Measurements from ENCODE around the gene INS.

INS gene

GRCh38 chr11:2164081-2164480 is 3.1 kb upstream of the INS start:
- no peak for TF ChIP-seq EZH2 (IDR thresholded peaks at IDR 0.05; ENCODE audit: borderline replicate concordance, low read depth, low read length, severe bottlenecking)
- TF ChIP-seq CTCF (IDR thresholded peaks at IDR 0.05; ENCODE audit: borderline replicate concordance, extremely low read depth, low read length, poor library complexity, severe bottlenecking): no peak
- H3K4me1 ChIP-seq (ENCODE audit: insufficient read depth, low read length): no peaks in the 10 kb centered on the region
- no peaks in the 10 kb centered on the region for H3K36me3 ChIP-seq (ENCODE audit: insufficient read depth, low read length)
- no peaks in the 10 kb centered on the region for H3K27me3 ChIP-seq (ENCODE audit: insufficient read depth, low read length, poor library complexity)
- H3K79me2 ChIP-seq (ENCODE audit: insufficient read depth, low read length): no peaks in the 10 kb centered on the region
- no peak overlapping the region for H2AFZ ChIP-seq (ENCODE audit: low read depth, low read length)
- H3K27ac ChIP-seq (ENCODE audit: low read length): no peak overlapping the region
- H3K4me3 ChIP-seq (ENCODE audit: low read depth in 1 of 2, low read length in 2 of 2): no peak overlapping the region
- H3K9ac ChIP-seq (ENCODE audit: low read depth, low read length): no peak overlapping the region
- peaks cover 11% of the 10 kb centered on the region; the same call in 1 of the 2 replicates for H4K20me1 ChIP-seq (ENCODE audit: insufficient read depth, low read length)
- H3K9me3 ChIP-seq (ENCODE audit: insufficient read depth, low read length, severe bottlenecking): no peaks in the 10 kb centered on the region
- DNase-seq (no peak), ATAC-seq (ENCODE audit: insufficient read depth, low read depth) (no peak)
- H3K4me2 ChIP-seq (ENCODE audit: insufficient read depth, low read length): no peak overlapping the region

GRCh38 chr11:2163428-2163978 is 2.5 kb upstream of the INS start:
- H3K27me3 ChIP-seq (ENCODE audit: insufficient read depth, low read length, poor library complexity): no peaks in the 10 kb centered on the region
- no peak overlapping the region for H3K9ac ChIP-seq (ENCODE audit: low read depth, low read length)
- H3K4me2 ChIP-seq (ENCODE audit: insufficient read depth, low read length): no peak overlapping the region

GRCh38 chr11:2159536-2160413 is 1.2 kb downstream of the INS start:
- H3K27ac ChIP-seq (ENCODE audit: low read length): no peak overlapping the region

More at GRCh38 chr11:2163428-2163978, 2.5 kb upstream of the INS start:
- peaks cover 11% of the 10 kb centered on the region; the same call in 1 of the 2 replicates for H4K20me1 ChIP-seq (ENCODE audit: insufficient read depth, low read length)
- no peak for DNase-seq
- no peaks in the 10 kb centered on the region for H3K79me2 ChIP-seq (ENCODE audit: insufficient read depth, low read length)
- no peak overlapping the region for H2AFZ ChIP-seq (ENCODE audit: low read depth, low read length)
- no peaks in the 10 kb centered on the region for H3K36me3 ChIP-seq (ENCODE audit: insufficient read depth, low read length)
- H3K4me1 ChIP-seq (ENCODE audit: insufficient read depth, low read length): no peaks in the 10 kb centered on the region
- no peak for ATAC-seq (ENCODE audit: insufficient read depth, low read depth)
- H3K27ac ChIP-seq (ENCODE audit: low read length): no peak overlapping the region
- H3K4me3 ChIP-seq (ENCODE audit: low read depth in 1 of 2, low read length in 2 of 2): no peak overlapping the region
- TF ChIP-seq EZH2 (IDR thresholded peaks at IDR 0.05; ENCODE audit: borderline replicate concordance, low read depth, low read length, severe bottlenecking) (no peak), CTCF (IDR thresholded peaks at IDR 0.05; ENCODE audit: borderline replicate concordance, extremely low read depth, low read length, poor library complexity, severe bottlenecking) (no peak)
- no peaks in the 10 kb centered on the region for H3K9me3 ChIP-seq (ENCODE audit: insufficient read depth, low read length, severe bottlenecking)

More at GRCh38 chr11:2159536-2160413, 1.2 kb downstream of the INS start:
- ATAC-seq (ENCODE audit: insufficient read depth, low read depth) (no peak), DNase-seq (no peak)
- no peaks in the 10 kb centered on the region for H3K9me3 ChIP-seq (ENCODE audit: insufficient read depth, low read length, severe bottlenecking)
- no peak overlapping the region for H3K4me2 ChIP-seq (ENCODE audit: insufficient read depth, low read length)
- H4K20me1 ChIP-seq (ENCODE audit: insufficient read depth, low read length): peaks cover 18% of the 10 kb centered on the region; the same call in 1 of the 2 replicates
- no peak overlapping the region for H2AFZ ChIP-seq (ENCODE audit: low read depth, low read length)
- no peak overlapping the region for H3K4me3 ChIP-seq (ENCODE audit: low read depth in 1 of 2, low read length in 2 of 2)
- TF ChIP-seq CTCF (IDR thresholded peaks at IDR 0.05; ENCODE audit: borderline replicate concordance, extremely low read depth, low read length, poor library complexity, severe bottlenecking) (no peak), EZH2 (IDR thresholded peaks at IDR 0.05; ENCODE audit: borderline replicate concordance, low read depth, low read length, severe bottlenecking) (no peak)
- H3K27me3 ChIP-seq (ENCODE audit: insufficient read depth, low read length, poor library complexity): no peaks in the 10 kb centered on the region
- H3K79me2 ChIP-seq (ENCODE audit: insufficient read depth, low read length): no peaks in the 10 kb centered on the region
- no peak overlapping the region for H3K9ac ChIP-seq (ENCODE audit: low read depth, low read length)
- H3K4me1 ChIP-seq (ENCODE audit: insufficient read depth, low read length): no peaks in the 10 kb centered on the region
- no peaks in the 10 kb centered on the region for H3K36me3 ChIP-seq (ENCODE audit: insufficient read depth, low read length)

Measured in DND-41 (cell line).